Measurements from ENCODE around the gene TDRD7.

DNA sequence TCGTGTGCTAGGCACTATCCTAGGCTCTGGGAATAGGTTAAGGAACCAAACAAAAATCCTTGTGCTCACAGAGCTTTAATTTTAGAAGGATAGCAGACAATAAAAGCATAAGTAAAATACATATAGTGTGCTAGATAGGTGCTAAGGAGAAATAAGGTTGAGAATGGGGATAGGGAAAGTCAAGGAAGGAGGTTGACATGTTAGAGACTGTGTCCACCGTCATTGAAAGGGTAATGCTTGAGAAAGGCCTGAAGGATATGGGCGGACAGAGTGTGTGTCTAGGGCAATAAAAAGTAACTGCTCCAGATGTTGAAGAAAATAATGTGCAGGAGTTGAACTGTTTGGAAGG, 482 bp upstream of the TDRD7 start:
- TF ChIP-seq TAF1 (IDR thresholded peaks at IDR 0.05; ENCODE audit: low read depth), result no peak
- TF ChIP-seq, protein P1, sequence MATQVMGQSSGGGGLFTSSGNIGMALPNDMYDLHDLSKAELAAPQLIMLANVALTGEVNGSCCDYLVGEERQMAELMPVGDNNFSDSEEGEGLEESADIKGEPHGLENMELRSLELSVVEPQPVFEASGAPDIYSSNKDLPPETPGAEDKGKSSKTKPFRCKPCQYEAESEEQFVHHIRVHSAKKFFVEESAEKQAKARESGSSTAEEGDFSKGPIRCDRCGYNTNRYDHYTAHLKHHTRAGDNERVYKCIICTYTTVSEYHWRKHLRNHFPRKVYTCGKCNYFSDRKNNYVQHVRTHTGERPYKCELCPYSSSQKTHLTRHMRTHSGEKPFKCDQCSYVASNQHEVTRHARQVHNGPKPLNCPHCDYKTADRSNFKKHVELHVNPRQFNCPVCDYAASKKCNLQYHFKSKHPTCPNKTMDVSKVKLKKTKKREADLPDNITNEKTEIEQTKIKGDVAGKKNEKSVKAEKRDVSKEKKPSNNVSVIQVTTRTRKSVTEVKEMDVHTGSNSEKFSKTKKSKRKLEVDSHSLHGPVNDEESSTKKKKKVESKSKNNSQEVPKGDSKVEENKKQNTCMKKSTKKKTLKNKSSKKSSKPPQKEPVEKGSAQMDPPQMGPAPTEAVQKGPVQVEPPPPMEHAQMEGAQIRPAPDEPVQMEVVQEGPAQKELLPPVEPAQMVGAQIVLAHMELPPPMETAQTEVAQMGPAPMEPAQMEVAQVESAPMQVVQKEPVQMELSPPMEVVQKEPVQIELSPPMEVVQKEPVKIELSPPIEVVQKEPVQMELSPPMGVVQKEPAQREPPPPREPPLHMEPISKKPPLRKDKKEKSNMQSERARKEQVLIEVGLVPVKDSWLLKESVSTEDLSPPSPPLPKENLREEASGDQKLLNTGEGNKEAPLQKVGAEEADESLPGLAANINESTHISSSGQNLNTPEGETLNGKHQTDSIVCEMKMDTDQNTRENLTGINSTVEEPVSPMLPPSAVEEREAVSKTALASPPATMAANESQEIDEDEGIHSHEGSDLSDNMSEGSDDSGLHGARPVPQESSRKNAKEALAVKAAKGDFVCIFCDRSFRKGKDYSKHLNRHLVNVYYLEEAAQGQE (IDR thresholded peaks at IDR 0.05; ENCODE audit: low read depth), result no peak
- no peak for TF ChIP-seq TCF12 (IDR thresholded peaks at IDR 0.05; ENCODE audit: low read depth)

All from Ishikawa (cell line).